Activated B cell treated with CpG ODN at 0.5 μM for 24 hours (primary cell): ENCODE measurements around the gene RALBP1. TPM values are rescaled to one million over a fixed set of nuclear protein-coding genes. Genes with fewer than 3 reads are reported as not detected.

Experiments used
- ATAC-seq: fragments of 200-7000 bp; cut with Tn5 transposase; one replicate; pipeline ENCODE4 v1.10.0; 2021; ENCODE audit warnings: low read depth, mild to moderate bottlenecking, moderate library complexity
- CTCF ChIA-PET: fragments of 350-600 bp; sonication (Branson Sonifier 250); formaldehyde crosslinking; loops from one replicate; lab custom pipeline; 2021; ENCODE audit warnings: antibody characterized with exemption; lab: Charles Lee
- POLR2A ChIA-PET: fragments of 350-600 bp; sonication (Branson Sonifier 250); formaldehyde crosslinking; loops from one replicate; lab custom pipeline; 2021; ENCODE audit warnings: antibody characterized with exemption; lab: Charles Lee
- DNase-seq: peaks from one replicate; pipeline ENCODE4 v3.0.0; 2022
- H3K27ac Mint-ChIP-seq: one replicate; pipeline ENCODE4 v1.8.0; 2020; ENCODE audit warnings: mixed read lengths
- H3K27me3 Mint-ChIP-seq: one replicate; pipeline ENCODE4 v1.8.0; 2021; ENCODE audit warnings: mixed read lengths
- H3K36me3 Mint-ChIP-seq: one replicate; pipeline ENCODE4 v1.8.0; 2021; ENCODE audit warnings: low read depth, mixed read lengths
- H3K4me1 Mint-ChIP-seq: one replicate; pipeline ENCODE4 v1.8.0; 2021; ENCODE audit warnings: mixed read lengths
- H3K4me3 Mint-ChIP-seq: one replicate; pipeline ENCODE4 v1.8.0; 2020; ENCODE audit warnings: mild to moderate bottlenecking, mixed read lengths
- H3K9me3 Mint-ChIP-seq: one replicate; pipeline ENCODE4 v1.8.0; 2020; ENCODE audit warnings: mixed read lengths
- intact Hi-C: fragments of 100-400 bp; cut with micrococcal nuclease; formaldehyde crosslinking; loops from one replicate; pipeline ENCODE4 v1.15.1; 2024
- total RNA-seq: library from RNA; stranded (reverse); gene quantifications from 2 replicates; pipeline ENCODE4 v1.2.3, GENCODE V29; 2022
- TF ChIP-seq, protein P1 (sequence below): fragments of 200-600 bp; IDR thresholded peaks from one replicate; pipeline ENCODE4 v1.8.0; 2022; ENCODE audit warnings: antibody characterized with exemption, mild to moderate bottlenecking

Gene RALBP1
- total RNA-seq, 1 donor from 2014 or later, result 32.7 TPM

DNA sequence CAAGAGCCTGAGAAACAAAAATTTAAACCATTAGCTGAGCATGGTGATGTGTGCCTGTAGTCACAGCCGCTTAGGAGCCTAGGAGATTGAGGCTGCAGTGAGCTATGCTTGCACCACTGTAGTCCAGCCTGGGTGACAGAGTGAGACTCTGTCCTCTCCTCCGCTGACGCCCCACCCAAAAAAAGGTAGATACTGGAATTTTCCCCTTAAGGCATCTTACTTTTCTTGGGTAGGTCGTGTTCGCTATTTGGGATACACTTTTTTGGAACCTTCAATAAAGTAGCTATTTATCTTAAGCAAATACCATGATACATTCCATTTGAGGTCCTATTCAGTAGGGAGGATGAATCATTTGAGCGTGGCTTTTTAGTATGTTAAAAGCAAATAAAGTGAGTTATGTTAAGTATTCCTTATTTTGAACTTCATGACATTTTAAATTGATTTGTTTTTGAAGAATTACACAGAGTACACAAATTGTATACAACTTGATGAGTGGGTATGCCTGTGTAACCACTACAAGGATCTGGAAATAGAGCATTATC lies 38.7 kb downstream of the RALBP1 start:
- ChIA-PET CTCF (no interaction called here), POLR2A (no interaction called here)
- intact Hi-C loops, result no loop called here

DNA sequence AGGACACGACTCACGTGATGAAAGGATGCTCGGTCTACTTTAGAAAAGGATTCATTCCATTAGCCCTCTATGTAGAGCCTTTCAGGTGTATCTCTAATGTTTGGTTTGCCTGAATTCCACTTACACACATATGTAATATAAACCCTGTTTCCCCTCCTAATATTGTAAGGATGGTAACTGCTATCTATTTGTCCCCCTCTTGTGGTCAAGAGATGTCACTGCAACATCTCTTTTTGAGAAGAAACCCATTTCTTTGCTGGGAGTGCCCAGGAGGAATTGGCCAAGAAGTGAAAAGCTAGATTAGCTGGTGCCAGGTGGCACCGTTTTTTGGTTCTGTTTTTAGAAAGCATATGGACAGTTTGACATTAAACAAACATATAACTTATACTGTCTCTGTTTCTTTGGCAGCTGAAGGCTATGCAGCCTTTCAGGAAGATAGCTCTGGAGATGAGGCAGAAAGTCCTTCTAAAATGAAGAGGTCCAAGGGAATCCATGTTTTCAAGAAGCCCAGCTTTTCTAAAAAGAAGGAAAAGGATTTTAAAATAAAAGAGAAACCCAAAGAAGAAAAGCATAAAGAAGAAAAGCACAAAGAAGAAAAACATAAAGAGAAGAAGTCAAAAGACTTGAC lies 41.2 kb downstream of the RALBP1 start:
- Mint-ChIP-seq H3K9me3 (no peaks in the 10 kb centered on the region), H3K4me1 (peaks cover 5% of the 10 kb centered on the region), H3K27me3 (no peaks in the 10 kb centered on the region), H3K4me3 (no peak overlapping the region), H3K27ac (no peak overlapping the region), H3K36me3 (peaks cover 38% of the 10 kb centered on the region)
- intact Hi-C loops, result loop anchor here (1.0 to 5.0 kb wide), 5 partner anchors 304 to 862 kb away; no protein-coding TSS in a partner anchor
- POLR2A ChIA-PET, result no interaction called here
- TF ChIP-seq, protein P1, sequence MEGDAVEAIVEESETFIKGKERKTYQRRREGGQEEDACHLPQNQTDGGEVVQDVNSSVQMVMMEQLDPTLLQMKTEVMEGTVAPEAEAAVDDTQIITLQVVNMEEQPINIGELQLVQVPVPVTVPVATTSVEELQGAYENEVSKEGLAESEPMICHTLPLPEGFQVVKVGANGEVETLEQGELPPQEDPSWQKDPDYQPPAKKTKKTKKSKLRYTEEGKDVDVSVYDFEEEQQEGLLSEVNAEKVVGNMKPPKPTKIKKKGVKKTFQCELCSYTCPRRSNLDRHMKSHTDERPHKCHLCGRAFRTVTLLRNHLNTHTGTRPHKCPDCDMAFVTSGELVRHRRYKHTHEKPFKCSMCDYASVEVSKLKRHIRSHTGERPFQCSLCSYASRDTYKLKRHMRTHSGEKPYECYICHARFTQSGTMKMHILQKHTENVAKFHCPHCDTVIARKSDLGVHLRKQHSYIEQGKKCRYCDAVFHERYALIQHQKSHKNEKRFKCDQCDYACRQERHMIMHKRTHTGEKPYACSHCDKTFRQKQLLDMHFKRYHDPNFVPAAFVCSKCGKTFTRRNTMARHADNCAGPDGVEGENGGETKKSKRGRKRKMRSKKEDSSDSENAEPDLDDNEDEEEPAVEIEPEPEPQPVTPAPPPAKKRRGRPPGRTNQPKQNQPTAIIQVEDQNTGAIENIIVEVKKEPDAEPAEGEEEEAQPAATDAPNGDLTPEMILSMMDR, result peak; percentile 89
- no peak for DNase-seq
- ATAC-seq, result peak; percentile 64
- CTCF ChIA-PET, result interaction anchor here (0.6 to 2.7 kb wide), 15 partner anchors 10 to 862 kb away, joined by 3 to 16 read pairs (median 4); partner anchors contain the start of gene ANKRD12

More for the DNA sequence above, 38.7 kb downstream of the RALBP1 start:
- H3K36me3 Mint-ChIP-seq, result peaks cover 33% of the 10 kb centered on the region
- no peak overlapping the region for H3K27ac Mint-ChIP-seq
- no peaks in the 10 kb centered on the region for H3K9me3 Mint-ChIP-seq
- H3K27me3 Mint-ChIP-seq, result no peaks in the 10 kb centered on the region
- H3K4me3 Mint-ChIP-seq, result no peak overlapping the region
- ATAC-seq, result no peak
- TF ChIP-seq, protein P1, result no peak
- no peak for DNase-seq
- peaks cover 3% of the 10 kb centered on the region for H3K4me1 Mint-ChIP-seq

DNA sequence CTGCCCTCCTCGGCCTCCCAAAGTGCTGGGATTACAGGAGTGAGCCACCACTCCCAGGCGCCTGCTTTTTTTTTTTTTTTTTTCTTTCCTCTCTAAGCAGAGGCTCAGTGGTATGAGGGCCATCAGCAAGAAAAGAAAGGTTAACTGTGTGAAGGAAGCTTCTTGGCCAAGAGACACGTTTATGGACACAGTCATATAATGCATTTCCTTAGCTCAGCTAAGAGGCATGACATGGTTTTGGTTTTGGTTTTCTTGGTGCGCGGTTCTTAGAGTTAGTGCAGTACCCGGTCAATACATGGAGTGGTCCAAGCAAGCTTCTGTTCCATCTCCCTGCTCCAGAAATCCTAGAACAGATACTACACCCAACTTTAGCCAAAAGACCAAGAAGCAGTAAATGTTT lies 42.6 kb downstream of the RALBP1 start:
- ChIA-PET POLR2A (no interaction called here), CTCF (interaction anchor here (0.7 to 2.7 kb wide), 4 partner anchors 444 to 864 kb away, joined by 3 to 14 read pairs (median 3); no protein-coding TSS in a partner anchor)
- ATAC-seq (no peak), DNase-seq (no peak)
- no peak overlapping the region for H3K27ac Mint-ChIP-seq
- H3K27me3 Mint-ChIP-seq, result no peaks in the 10 kb centered on the region
- no peak overlapping the region for H3K4me3 Mint-ChIP-seq
- no peaks in the 10 kb centered on the region for H3K9me3 Mint-ChIP-seq
- TF ChIP-seq, protein P1, result no peak
- H3K4me1 Mint-ChIP-seq, result peaks cover 5% of the 10 kb centered on the region
- intact Hi-C loops, result loop anchor here (2.0 to 5.0 kb wide), 3 partner anchors 306 to 529 kb away; no protein-coding TSS in a partner anchor
- peaks cover 48% of the 10 kb centered on the region for H3K36me3 Mint-ChIP-seq

GRCh38 chr18:9519399-9519798 lies 44.1 kb downstream of the RALBP1 start:
- H3K27ac Mint-ChIP-seq, result no peak overlapping the region
- TF ChIP-seq, protein P1, result no peak
- CTCF ChIA-PET, result no interaction called here
- peaks cover 5% of the 10 kb centered on the region for H3K4me1 Mint-ChIP-seq
- POLR2A ChIA-PET, result no interaction called here
- no peaks in the 10 kb centered on the region for H3K9me3 Mint-ChIP-seq
- DNase-seq, result no peak
- no peak for ATAC-seq
- H3K27me3 Mint-ChIP-seq, result no peaks in the 10 kb centered on the region
- peaks cover 46% of the 10 kb centered on the region for H3K36me3 Mint-ChIP-seq
- no peak overlapping the region for H3K4me3 Mint-ChIP-seq
- intact Hi-C loops, result loop anchor here (5.0 kb wide), 2 partner anchors 307 to 372 kb away; no protein-coding TSS in a partner anchor

DNA sequence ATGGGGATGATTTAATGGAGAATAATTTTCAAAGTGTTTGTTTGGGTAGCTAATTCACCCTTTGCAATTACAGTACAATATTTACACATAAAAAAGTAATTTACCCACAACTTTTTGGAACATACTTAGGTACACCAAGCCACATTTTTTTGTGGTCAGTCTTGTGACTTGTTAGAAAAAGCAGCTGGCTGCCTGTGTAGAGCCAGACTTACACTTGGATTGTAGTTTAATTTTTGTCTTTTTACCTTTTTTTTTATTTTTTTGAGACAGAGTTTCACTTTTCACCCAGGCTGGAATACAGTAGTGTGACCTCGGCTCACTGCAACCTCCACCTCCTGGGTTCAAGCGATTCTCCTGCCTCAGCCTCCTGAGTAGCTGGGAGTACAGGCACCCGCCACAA lies 45.4 kb downstream of the RALBP1 start:
- no peak overlapping the region for H3K4me3 Mint-ChIP-seq
- ChIA-PET POLR2A (no interaction called here), CTCF (no interaction called here)
- TF ChIP-seq, protein P1, result no peak
- DNase-seq (no peak), ATAC-seq (no peak)
- no peaks in the 10 kb centered on the region for H3K27me3 Mint-ChIP-seq
- H3K9me3 Mint-ChIP-seq, result no peaks in the 10 kb centered on the region
- H3K4me1 Mint-ChIP-seq, result peaks cover 5% of the 10 kb centered on the region
- H3K36me3 Mint-ChIP-seq, result peaks cover 51% of the 10 kb centered on the region
- intact Hi-C loops, result no loop called here
- no peak overlapping the region for H3K27ac Mint-ChIP-seq
